DND-41 (cell line): ENCODE measurements around the gene SHTN1.

Source experiments
- CTCF ChIP-seq: IDR thresholded peaks from 2 replicates; pipeline ENCODE4 v1.5.1; 2012; ENCODE audit warnings: borderline replicate concordance, low read length, moderate library complexity, mild to moderate bottlenecking; ENCODE audit not compliant: poor library complexity, severe bottlenecking; ENCODE audit errors: extremely low read depth
- EZH2 ChIP-seq: IDR thresholded peaks from 3 replicates; pipeline ENCODE4 v1.6.1; 2012; ENCODE audit warnings: borderline replicate concordance, low read depth, mild to moderate bottlenecking, moderate library complexity, low read length, inconsistent platforms; ENCODE audit not compliant: severe bottlenecking

GRCh38 chr10:116910910-116911309 lies 94.1 kb downstream of the SHTN1 start:
- TF ChIP-seq CTCF (no peak), EZH2 (no peak)
